GM20431 (cell line): ENCODE results near the gene LYPD8.
"Not testable (repeated sequence)": the region's sequence is repeated elsewhere in the genome, so short reads cannot be mapped to it uniquely, and the experiment has no call there.

ENCODE experiments used
- in situ Hi-C: fragments of 300-500 bp; cut with MseI, MboI; formaldehyde crosslinking; loops from one replicate; pipeline ENCODE4 v1.15.0; 2020; ENCODE audit warnings: low sequenced_read_pairs; ENCODE audit not compliant: unreplicated experiment

LYPD8 gene

GRCh38 chr1:248755517-248755916, at the start of gene LYPD8:
Gene LYPD8 (minus strand): TSS chr1:248755759. CDS start chr1:248751081, 4,678 bp downstream.
- in situ Hi-C loops, result no loop called here

GRCh38 chr1:248804771-248805681, 49.5 kb upstream of the LYPD8 start:
- in situ Hi-C loops, result no loop called here

GRCh38 chr1:248803501-248803900, 47.9 kb upstream of the LYPD8 start:
- in situ Hi-C loops, result not testable (repeated sequence)

- in situ Hi-C loops, result no loop called here
These were observed 46.9 kb upstream of the LYPD8 start for GRCh38 chr1:248802454-248802853.

GRCh38 chr1:248800459-248800858, 44.9 kb upstream of the LYPD8 start:
- in situ Hi-C loops, result no loop called here

GRCh38 chr1:248798791-248799190, 43.2 kb upstream of the LYPD8 start:
- in situ Hi-C loops, result no loop called here

GRCh38 chr1:248794663-248795062, 39.1 kb upstream of the LYPD8 start:
- in situ Hi-C loops, result not testable (repeated sequence)

GRCh38 chr1:248793592-248793991, 38.0 kb upstream of the LYPD8 start:
- in situ Hi-C loops, result no loop called here

- in situ Hi-C loops, result no loop called here
These were observed 36.8 kb upstream of the LYPD8 start for GRCh38 chr1:248792342-248792741.

- in situ Hi-C loops, result no loop called here
These were observed 35.5 kb upstream of the LYPD8 start for GRCh38 chr1:248791010-248791409.

GRCh38 chr1:248790456-248790855, 34.9 kb upstream of the LYPD8 start:
- in situ Hi-C loops, result no loop called here

GRCh38 chr1:248789337-248789736, 33.8 kb upstream of the LYPD8 start:
- in situ Hi-C loops, result not testable (repeated sequence)

- in situ Hi-C loops, result no loop called here
These were observed 32.8 kb upstream of the LYPD8 start for GRCh38 chr1:248788327-248788726.

- in situ Hi-C loops, result no loop called here
These were observed 31.9 kb upstream of the LYPD8 start for GRCh38 chr1:248787430-248787829.

- in situ Hi-C loops, result no loop called here
These were observed 30.6 kb upstream of the LYPD8 start for GRCh38 chr1:248786156-248786555.

- in situ Hi-C loops, result no loop called here
These were observed 27.8 kb upstream of the LYPD8 start for GRCh38 chr1:248783367-248783766.

GRCh38 chr1:248782416-248783141, 27.0 kb upstream of the LYPD8 start:
- in situ Hi-C loops, result no loop called here

GRCh38 chr1:248779350-248779749, 23.8 kb upstream of the LYPD8 start:
- in situ Hi-C loops, result no loop called here

GRCh38 chr1:248778906-248779305, 23.3 kb upstream of the LYPD8 start:
- in situ Hi-C loops, result no loop called here

GRCh38 chr1:248776991-248777390, 21.4 kb upstream of the LYPD8 start:
- in situ Hi-C loops, result no loop called here

GRCh38 chr1:248775441-248775840, 19.9 kb upstream of the LYPD8 start:
- in situ Hi-C loops, result no loop called here
